Gastroesophageal sphincter (tissue), 3 donors: Measurements from ENCODE around the gene COLEC11.

ENCODE experiments used
- POLR2A ChIP-seq, 2 donors: fragments of 450-650 bp; IDR thresholded peaks; one replicate each; pipeline ENCODE4 v1.6.1; 2017; ENCODE audit warnings: antibody characterized with exemption in 2 of 2, mild to moderate bottlenecking in 2 of 2, moderate library complexity in 1 of 2
- POLR2AphosphoS5 ChIP-seq: sonication (generic); formaldehyde crosslinking; IDR thresholded peaks from one replicate; pipeline ENCODE4 v1.6.1; 2017; ENCODE audit warnings: antibody characterized with exemption
- TF ChIP-seq, protein P1 (sequence below), 4 experiments: fragments of 200-600 bp in 2 of 4; fragments of 450-650 bp in 2 of 4; sonication (generic) in 1 of 4; IDR thresholded peaks; one replicate each; pipeline ENCODE4 v1.5.1; 2017 to 2019; ENCODE audit warnings: antibody characterized with exemption in 4 of 4, mild to moderate bottlenecking in 2 of 4, moderate library complexity in 2 of 4

- TF ChIP-seq, protein P1, sequence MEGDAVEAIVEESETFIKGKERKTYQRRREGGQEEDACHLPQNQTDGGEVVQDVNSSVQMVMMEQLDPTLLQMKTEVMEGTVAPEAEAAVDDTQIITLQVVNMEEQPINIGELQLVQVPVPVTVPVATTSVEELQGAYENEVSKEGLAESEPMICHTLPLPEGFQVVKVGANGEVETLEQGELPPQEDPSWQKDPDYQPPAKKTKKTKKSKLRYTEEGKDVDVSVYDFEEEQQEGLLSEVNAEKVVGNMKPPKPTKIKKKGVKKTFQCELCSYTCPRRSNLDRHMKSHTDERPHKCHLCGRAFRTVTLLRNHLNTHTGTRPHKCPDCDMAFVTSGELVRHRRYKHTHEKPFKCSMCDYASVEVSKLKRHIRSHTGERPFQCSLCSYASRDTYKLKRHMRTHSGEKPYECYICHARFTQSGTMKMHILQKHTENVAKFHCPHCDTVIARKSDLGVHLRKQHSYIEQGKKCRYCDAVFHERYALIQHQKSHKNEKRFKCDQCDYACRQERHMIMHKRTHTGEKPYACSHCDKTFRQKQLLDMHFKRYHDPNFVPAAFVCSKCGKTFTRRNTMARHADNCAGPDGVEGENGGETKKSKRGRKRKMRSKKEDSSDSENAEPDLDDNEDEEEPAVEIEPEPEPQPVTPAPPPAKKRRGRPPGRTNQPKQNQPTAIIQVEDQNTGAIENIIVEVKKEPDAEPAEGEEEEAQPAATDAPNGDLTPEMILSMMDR (IDR thresholded peaks at IDR 0.05) = no peak
- peak; percentile 41 for TF ChIP-seq POLR2AphosphoS5
- no peak for TF ChIP-seq POLR2A (IDR thresholded peaks at IDR 0.05)
Measured at GRCh38 chr2:3626118-3626811, 31.4 kb downstream of the COLEC11 start.
